Left hindlimb (tissue), 1 donor: ENCODE results near the gene CINP.

ENCODE experiments used
- DNase-seq: peaks from one replicate; pipeline ENCODE4 v3.0.0-alpha.2; 2018

CINP gene

DNA sequence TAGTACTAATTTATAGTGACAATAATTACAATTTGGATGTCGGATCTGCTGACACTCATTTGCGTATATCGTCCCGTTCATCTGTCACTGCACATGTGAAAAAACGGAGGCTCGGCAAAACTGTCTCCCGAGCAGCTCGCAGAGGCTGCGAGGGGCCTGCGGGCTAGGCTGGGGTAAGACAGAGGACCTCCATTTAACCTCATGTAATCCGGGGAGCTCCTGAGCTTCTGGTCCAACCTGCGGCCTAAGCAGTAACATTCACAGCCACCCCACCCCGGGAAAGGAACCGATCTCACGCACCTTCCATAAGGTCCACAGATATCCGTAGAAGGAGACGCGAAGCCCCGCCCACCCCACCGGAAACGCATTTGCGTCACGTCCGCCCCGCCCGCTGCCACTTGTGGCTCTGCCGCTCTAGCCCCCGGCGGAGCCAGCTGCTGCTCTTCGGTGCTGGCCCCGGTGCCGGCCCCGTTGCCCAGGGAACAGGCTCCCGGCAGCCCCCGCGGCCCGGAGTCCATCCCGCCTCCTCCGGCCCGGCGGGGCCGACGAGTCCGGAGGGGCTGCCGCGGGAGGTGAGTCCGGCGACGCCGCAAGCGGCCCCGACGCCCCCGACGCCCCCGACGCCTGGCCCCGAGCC, at the start of gene CINP, which contains the start of gene TECPR2:
Gene CINP, minus strand, starts transcription at position 346 of the 637 bp plus-strand sequence. Its CDS starts 39 bp downstream, at position 307.
Gene TECPR2, plus strand, starts transcription at position 397 of the 637 bp plus-strand sequence. CDS start 13,781 bp downstream, outside the sequence.
- DNase-seq, result peak; percentile 98

DNA sequence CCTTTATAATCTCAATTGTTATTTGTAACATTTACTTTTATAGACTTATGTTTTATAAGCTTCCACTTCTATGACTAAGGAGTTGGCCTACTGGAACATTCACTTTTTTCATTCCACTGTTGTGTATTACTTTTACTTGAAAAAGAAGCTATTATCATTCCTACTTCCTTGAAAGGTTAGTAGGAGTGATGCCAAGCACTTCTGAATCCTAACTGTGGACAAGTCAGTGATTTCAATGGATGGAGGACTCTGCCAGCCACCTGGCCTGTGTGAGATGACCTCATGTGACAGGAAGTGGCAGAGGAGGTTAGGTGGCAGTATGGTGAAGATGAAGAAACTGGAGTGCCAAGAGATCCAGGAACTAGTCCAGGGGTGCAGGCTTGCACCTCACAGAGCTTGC, 46.0 kb upstream of the CINP start:
- no peak for DNase-seq

DNA sequence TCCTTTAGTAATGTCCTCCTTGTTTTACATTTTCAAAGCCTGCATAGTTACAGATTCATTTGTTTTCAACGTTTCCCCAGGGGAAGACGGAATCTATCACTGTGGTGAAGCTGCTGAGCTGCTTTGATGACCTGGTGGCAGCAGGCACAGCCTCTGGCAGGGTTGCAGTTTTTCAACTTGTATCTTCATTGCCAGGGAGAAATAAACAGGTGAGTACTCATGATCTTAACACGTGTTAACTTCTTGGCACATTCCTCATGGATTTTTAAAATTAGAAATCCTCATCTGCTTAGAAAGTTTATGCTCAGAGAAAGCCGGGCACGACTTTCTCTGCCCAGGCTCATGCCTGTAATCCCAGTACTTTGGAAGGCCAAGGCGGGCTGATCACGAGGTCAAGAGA, 44.6 kb upstream of the CINP start:
- DNase-seq, result no peak

DNA sequence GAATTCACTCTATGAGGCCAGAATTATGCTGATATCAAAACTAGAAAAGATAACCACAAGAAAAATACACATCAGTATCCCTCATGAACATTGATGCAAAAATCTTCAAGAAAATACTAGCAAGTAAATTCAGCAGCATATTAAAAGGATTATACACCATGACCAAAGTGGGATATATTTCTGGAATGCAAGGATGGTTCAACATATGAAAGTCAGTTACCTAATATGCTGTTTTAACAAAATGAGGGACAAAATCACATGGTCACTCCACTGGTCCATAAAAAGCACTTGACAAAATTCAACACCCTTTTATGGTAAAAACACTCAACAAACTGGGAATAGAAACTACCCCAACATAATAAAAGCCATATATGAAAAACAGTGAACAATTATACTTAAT, 40.3 kb upstream of the CINP start:
- no peak for DNase-seq

DNA sequence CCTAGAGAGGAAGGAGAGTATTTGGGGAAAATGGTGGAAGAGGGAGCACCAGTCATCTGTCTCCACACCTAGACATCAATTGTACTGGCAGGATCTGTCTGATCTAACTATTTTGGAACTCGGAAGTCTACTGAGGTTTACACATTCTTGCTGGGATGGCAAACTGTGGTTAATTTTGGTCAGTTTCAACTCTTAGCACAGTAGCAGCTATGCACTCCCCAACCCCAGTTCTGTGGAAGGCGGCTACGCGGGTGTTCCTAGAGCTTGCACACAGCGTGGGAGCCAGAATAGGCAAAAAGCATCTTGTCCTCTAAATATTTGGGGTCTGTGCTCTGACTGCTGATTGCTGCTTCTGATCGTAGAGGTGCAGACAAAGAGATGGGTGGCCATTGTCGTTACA, 33.8 kb upstream of the CINP start:
- no peak for DNase-seq

DNA sequence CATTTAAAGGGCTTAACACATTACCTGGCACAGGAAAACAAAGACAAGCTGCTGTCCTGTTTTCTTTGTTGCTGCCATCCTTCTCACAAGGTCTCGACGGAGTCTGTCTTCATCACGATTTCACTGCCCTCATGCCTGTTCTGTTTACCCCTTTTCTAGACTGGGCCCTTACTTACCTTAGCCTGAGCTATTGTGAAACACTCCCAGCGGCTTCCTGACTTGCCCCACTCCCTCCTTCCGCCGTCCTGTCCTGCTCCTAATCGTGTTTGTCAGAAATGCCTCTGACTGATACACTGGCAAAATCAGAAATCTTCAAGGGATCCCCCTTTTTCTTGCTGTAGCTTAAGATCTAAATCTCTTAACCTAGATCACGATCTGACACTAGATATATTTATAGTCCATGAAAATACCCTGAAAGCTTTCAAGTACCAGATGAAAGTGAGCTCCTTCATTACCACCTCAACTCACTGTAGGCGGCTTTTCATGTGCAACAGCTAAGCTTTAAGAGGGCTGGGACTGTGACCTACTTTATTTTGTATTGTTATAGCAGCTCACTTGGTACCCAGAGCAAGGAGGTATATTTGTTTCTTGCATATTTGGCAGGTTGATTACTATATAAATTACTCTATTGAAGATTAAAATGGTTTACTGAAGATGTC, 32.2 kb upstream of the CINP start:
- DNase-seq, result no peak

DNA sequence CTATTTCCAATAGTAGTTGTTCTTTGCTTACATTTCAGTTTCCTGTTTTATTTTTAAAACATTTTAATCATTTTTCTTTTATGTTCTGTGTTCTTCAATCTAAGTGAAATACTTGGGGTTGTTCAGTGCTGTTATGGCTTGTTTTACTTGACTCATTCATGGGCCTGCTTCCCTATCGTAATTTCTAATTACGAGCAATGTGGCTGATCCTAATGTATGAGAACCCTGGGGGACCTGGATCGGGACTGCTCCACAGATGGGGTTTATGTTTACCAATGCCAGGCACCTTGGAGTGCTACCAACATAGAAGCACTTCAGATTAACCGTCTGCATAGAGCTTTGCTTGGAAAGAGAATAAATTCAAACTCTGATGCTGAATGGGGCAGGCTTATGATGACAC, 29.8 kb upstream of the CINP start:
- DNase-seq, result no peak

DNA sequence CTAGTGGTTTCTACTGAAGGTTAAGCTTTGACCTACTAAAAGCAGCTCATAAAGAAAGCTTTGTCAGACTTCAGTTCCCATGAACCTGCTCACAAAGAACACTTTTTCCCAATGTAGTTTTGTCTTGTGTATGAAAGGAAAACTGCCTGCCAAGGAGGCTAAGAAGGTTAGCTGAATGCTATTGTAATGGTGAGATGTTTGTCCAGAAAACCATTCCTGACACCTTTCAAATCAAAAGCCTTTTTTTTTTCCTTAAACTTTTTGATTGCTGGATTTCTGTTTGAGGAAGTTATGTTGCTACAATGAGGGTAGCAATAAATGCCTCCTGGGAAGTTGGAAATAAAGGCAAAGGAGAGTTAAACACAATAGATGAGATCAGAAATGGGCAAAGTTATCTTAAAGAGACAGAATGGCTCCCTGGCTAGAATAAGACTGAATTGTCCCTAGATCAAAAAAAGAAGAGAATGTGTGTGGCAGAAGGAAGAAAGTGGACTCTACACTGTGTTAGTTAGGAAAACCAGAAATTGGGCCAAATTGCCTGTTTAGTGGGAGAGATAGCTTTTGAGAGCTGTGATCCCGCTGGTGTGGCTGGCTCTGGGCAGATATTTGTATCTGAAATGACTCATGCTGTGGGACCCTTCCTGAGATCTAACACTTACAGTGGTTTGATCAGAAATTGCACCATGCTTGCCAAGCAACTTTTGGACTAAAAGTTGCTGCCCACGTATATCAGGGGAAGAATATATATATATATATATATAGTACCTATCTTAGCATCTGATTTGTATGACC, 27.6 kb upstream of the CINP start:
- DNase-seq, result no peak

DNA sequence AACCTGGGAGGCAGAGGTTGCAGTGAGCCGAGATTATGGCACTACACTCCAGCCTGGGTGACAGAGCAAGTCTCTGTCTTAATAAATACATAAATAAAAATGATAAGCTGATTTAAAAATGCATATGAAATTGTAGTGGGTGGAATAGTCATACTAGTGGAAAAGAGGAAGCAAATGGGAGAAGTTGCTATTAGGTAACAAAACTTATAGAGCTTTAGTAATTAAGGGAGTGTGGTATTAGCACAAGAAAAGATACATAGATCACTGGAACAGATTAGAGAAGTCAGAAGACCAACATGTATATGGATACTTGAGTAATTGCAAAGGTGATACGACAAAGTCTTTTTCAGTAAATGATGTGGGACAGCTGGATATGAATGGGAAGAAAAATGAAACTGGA, 26.6 kb upstream of the CINP start:
- DNase-seq, result no peak

DNA sequence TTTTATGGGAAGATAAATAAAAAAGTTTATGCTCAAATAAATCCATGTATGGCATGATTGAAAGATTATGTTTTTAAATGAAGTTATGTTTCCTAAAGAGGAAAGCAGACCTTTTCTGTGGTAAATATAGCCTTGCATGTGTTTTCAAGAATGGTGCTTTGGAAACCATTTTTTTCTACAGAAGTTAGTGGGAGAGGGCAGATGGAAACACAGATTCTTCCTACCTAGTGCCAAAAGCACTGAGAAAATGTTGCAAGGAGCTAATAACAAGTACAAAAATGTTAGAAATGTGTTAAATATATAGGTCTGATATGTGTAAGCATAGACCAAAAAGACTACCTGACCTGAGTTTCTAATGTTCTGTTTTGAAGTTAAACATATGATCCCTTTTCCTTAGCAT, 24.4 kb upstream of the CINP start:
- DNase-seq, result no peak

DNA sequence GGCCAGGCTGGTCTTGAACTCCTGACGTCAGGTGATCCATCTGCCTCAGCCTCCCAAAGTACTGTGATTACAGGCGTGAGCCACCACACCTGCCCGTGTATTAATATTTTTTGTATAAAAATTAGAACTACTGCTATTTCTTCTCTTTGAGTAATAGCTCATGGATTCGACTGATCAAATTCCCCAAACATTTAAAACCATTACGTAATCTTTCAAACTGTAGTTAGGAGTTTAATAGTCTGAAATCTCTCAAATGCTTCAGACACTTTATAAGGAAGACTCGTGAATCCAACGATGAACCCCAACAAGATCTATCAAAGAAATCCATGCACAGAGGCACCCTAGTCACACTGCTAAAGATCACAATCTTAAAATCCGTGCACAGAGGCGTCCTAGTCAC, 16.1 kb upstream of the CINP start:
- no peak for DNase-seq

DNA sequence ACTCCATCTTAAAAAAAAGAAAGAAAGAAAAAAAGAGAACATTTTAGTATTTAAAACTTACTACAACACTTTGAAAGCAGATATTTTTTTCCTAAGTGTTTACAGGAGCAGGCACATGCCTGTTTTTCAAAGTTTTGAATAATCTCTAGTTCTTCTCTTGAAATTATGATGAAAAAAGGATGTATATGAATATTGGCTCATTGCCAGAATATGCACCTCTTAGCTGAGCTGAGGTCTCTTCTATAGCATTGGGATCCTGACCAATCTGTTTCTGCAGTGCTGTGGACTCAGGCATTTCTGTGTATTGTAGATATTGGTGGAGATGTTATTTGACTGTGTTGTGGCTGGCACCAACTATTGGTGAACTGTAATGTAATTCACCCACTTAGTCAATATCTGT, 15.0 kb upstream of the CINP start:
- DNase-seq, result no peak

DNA sequence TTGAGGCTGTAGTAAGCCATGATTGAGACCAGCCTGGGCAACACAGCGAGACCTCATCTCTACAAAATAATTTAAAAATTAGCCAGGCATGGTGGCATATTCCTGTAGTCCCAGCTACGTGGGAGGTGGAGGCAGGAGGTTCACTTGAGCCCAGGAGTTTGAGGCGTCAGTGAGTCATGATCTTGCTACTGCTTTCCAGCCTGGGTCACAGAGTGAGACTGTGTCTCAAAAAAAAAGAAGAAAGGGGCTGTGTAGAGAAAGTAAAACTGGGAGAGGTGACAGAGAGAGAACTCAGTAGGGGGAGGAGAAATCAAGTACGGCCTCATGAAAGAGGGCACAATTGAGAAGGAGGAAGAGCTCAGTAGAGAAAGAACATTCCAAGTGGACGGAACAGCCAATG, 12.4 kb upstream of the CINP start:
- no peak for DNase-seq

DNA sequence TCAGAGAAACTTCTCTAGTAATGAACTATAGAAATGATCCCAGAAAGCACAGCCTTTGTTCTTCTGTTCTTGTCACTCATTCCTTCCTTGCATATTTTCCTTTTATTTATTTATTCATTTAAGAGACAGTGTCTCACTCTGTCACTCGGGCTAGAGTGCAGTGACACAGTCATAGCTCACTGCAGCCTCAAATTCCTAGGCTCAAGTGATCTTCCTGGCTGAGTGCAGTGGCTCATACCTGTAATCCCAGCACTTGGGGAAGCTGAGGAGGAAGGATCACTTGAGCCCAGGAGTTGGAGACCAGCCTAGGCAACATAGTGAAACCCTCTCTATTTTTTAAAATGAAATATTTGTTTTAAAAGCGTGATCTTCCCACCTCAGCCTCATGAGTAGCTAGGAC, 11.6 kb upstream of the CINP start:
- no peak for DNase-seq

DNA sequence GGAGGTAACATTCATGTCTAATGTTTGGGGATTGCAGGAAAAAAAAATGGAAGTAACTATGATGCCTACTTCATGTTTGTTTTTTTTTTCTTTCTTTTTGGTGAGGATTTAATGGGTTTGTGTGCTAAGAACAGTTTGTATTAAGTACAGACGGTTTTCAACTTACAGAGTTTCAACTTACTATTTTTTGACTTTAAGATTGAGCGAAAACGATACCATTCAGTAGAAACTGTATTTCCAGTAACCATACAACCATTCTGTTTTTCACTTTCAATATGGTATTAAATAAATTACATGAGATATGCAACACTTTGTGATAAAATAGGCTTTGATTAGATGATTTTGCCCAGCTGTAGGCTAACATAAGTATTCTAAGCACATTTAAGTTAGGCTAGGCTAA, 10.4 kb upstream of the CINP start:
- DNase-seq, result no peak

DNA sequence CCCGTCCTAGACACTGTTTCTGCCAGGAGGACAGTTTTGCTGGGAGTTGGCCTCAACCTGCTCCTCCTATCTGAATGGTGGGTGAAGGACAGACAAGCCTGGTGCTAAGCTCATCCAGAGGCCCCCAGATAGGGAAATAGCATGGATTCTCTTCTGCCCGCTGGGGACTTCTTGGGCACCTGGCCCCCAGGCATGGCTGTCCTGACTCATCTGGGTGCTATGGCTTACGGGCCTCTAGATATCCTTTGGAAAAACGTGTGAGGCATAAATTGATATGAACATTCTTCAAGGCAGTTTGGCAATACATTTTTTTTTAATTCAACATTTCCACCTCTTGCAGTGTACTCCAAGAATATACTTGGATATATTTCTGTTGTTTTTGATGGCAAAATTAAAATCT, 8.7 kb upstream of the CINP start:
- DNase-seq, result no peak

DNA sequence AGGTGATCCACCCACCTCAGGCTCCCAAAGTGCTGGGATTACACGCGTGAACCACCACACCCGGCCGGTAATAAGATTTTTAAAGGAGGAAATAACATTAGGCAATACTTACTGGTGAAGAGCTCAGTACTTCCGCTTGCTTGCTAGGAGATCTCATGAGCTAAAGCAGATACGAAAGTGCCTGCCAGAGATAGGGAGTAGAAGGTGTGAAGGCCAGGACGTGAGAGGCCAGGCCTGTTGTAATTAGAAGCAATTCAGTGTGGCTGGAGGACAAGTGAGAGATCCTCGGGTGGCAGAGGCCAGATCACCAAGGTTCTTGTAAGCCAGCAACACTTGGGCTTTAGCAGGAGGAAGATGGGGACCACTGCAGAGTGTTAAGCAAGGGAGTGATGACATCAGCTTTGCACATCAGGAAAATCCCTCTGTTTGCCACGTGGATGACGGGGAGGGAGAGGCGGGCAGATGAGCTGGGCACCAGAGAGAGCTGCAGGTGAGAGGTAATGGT, 7.7 kb upstream of the CINP start:
- DNase-seq, result no peak

DNA sequence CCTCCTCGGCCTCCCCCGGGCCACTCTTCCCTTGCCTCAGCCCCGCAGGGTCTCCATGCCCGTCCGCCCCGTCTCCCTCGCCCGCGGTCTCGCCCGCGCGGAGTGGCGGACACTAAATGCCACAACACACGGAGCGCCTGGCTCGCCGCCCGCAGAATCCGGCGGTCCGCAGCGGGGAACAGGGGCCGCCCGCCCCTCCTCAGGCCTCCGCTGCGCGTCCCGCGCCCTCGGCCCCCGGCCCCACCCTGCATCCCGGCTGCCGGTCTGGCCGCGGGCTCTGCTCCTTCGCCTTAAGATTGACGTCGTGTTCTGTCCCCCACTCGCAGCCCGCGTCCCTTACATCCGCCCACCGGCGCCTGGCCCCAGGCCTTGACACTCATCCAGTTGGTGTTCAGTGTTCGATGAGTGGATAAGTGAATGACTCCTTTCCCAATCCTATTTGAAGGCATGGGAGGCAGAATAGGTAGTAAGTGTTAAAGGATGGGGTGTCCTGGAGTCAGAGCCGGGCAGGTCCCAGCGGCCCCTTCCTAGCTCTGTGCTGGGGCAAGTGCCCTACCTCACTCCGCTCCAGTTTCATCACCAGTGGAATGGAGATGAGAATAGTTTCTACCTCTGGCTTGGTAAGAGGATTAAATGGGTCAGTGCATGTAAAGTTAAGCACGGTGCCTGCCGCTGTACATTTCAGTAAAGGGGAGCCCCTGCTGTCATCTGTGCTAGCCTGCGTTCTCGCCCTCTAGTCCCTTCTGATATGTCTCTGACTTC, 673 bp upstream of the CINP start:
- no peak for DNase-seq

DNA sequence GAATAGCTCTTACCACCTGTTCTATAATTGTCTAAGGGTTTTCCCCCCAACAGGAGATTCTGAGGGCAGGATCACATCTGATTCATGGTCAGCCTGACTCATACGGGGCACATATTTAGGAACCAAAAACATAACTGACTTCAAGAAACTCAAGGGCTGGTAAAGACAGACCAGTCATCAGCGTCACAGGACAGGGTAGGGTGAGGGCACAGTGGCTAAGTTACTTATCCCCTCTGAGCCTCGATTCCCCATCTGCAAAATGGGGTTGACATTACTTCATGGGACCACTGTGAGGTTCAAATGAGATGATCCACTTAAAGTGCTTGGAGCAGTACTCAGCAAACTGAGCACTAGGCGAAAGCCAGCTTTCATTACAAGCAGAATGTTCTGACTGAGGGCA, 606 bp downstream of the CINP start:
- DNase-seq, result no peak

DNA sequence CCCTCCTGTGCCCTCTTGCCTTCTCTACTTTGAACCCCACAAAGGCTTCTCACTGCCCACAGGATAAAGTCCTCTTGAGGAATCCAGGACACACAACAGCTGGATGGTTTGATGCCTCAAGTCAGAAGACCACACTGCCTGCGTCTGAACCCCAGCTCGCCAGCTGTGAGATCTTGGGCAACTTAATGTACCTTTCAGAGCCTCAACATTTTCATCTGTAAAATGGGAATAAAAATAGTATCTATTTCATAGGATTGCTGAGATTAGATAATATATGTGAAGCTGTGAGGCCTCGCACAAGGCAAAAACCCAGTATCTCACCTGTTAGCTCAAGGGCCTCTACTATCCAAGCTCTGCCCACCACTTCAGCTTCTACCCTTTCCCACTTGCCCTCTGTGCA, 2.3 kb downstream of the CINP start:
- DNase-seq, result no peak

DNA sequence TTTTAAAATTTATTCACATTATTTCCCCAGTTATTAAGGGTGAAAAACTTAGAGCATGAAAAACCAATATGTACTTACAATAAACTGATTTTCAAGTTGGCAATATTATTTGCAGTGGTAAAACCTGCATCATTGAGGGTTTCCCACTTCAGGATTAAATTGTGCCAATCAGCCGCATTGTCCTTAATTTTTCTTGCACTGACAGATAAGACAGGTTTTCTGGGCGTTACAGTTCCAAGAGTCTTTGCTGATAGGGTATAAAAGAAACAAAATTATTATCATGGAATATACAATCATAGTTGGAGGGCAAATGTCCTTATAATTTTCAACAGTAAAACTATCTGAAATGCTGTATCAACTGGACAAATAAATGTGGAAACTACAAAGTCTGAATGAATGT, 3.3 kb downstream of the CINP start:
- DNase-seq, result no peak

DNA sequence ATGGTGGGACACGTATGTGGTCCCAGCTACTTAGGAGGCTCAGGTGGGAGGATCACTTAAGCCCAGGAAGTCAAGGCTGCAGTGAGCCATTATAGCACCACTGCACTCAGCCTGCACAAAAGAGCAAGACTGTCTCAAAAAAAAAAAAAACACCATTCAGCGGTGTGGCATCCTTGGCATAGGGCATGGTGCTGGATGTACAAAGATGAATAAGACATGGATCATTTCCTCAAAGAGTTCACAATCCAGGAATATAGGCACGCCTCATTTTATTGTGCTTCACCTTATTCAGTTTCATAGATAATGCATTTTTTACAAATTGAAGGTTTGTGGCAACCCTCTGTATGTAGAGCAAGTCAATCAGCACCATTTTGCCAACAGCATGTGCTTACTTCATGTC, 6.4 kb downstream of the CINP start:
- no peak for DNase-seq

DNA sequence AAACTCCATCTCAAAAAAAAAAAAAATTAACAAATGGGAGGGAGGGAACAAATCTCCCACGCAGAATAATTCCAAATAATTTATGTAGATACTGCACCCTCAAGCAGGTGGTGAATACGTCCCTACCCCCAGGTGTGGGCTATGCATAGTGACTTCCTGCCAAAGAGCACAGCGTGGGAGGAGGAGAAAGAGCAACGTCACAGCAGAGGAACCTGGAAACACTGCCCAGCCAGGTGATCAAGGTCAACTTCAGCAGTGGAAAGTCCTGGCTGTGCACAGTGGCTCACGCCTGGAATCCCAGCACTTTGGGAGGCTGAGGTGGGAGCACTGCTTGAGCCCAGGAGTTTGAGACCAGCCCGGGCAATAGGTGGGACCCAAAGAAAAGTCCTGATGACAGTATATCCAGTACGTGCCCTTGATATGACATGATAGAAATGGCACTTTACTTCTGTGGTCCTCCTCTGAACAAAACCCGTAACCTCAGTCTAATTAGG, 9.5 kb downstream of the CINP start:
- DNase-seq, result no peak
